ENCODE results near the gene IRAK1. TPM values are rescaled to one million over a fixed set of nuclear protein-coding genes. Genes with fewer than 3 reads are reported as not detected.

The IRAK1 gene
- polyA plus RNA-seq, 1 experiment: 42.6 TPM

DNA sequence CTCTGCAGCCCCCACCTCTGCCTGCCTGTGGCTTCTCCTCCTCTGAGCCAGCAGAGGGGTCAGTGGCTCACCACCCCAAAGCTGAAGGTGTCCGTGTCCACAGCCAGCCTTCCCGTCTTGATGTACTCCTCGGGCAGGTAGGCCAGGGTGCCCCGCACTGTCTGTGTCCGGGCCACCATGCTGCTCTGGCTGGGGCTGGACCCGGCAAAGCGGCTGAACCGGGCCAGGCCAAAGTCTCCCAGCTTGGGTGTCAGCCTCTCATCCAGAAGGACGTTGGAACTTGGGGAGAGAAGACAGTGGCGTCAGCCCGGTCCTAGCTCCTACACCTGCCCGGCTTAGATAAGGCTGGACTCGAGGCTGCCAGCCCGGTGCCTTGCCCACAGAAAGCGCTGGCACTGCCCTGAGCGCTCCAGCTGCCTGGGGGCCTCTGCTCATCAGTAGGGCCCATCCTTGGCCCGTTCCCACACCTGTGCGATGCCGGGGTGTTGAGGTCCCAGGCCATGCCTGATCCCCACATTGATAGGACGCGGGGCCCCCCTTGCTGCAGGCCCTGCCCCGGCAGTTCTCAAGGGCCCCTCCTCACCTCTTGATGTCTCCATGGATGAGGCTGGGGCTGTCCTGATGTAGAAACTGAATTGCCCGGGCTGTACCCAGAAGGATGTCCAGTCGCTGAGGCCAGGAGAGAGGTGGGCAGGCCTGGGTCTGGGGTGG, 3.2 kb downstream of the IRAK1 start:
- POLR2A ChIA-PET: no interaction called here

DNA sequence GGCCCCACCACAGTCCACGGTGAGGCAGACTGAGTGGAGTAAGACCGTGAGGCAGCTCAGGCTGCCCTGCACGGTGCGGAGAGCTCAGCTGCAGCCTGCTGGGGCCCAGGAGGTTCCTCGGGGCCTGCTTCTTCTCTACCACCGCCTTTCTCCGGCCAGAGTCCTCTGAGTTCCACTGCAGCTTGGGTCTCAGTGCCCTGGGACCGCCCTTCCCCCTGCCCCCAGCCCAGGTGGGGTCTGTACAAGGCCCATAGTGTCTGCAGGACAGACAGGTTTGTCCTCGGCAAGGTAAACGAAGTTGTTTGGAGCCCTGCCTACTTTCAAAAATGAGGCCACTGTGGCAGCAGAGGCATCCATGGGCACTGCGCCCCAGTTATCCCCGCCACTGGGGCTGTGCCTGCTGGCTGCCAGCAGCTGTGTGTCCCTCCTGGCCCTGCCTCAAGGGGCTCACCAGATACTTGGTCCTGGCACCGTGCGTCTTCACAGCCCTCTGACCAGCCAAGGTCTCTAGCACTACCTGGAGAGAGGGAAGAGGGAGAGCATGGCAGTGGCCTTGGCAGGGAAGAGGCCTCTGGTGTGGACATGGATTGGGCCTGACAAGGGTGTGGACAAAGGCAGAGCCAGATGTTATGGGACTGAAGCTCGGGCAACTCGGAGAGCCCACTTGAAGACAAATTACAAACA, 4.0 kb downstream of the IRAK1 start:
- no peaks in the 10 kb centered on the region for H3K27me3 ChIP-seq (ENCODE audit: control insufficient read depth, insufficient read depth, low read length)
- no peak overlapping the region for H3K4me3 ChIP-seq (ENCODE audit: low read depth, low read length)
- DNase-seq (ENCODE audit: low read depth): no peak
- ChIA-PET CTCF (interaction anchor here (0.7 kb wide), 1 partner anchor 41 kb away, joined by 3 read pairs; no protein-coding TSS in a partner anchor), POLR2A (no interaction called here)
- H3K36me3 ChIP-seq (ENCODE audit: control insufficient read depth, insufficient read depth, low read length): peaks cover 11% of the 10 kb centered on the region
- TF ChIP-seq, protein P1, sequence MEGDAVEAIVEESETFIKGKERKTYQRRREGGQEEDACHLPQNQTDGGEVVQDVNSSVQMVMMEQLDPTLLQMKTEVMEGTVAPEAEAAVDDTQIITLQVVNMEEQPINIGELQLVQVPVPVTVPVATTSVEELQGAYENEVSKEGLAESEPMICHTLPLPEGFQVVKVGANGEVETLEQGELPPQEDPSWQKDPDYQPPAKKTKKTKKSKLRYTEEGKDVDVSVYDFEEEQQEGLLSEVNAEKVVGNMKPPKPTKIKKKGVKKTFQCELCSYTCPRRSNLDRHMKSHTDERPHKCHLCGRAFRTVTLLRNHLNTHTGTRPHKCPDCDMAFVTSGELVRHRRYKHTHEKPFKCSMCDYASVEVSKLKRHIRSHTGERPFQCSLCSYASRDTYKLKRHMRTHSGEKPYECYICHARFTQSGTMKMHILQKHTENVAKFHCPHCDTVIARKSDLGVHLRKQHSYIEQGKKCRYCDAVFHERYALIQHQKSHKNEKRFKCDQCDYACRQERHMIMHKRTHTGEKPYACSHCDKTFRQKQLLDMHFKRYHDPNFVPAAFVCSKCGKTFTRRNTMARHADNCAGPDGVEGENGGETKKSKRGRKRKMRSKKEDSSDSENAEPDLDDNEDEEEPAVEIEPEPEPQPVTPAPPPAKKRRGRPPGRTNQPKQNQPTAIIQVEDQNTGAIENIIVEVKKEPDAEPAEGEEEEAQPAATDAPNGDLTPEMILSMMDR (IDR thresholded peaks at IDR 0.05; ENCODE audit: insufficient read depth, low read depth, low read length): no peak

More for the DNA sequence above, 3.2 kb downstream of the IRAK1 start:
- Histone ChIP-seq H3K27me3 (ENCODE audit: control insufficient read depth, insufficient read depth, low read length) (no peaks in the 10 kb centered on the region), H3K4me3 (ENCODE audit: low read depth, low read length) (no peak overlapping the region), H3K36me3 (ENCODE audit: control insufficient read depth, insufficient read depth, low read length) (peaks cover 9% of the 10 kb centered on the region)
- no peak for DNase-seq (ENCODE audit: low read depth)
- CTCF ChIA-PET: no interaction called here
- TF ChIP-seq, protein P1 (IDR thresholded peaks at IDR 0.05; ENCODE audit: insufficient read depth, low read depth, low read length): no peak

GRCh38 chrX:154014429-154015380, 5.0 kb downstream of the IRAK1 start:
- DNase-seq (ENCODE audit: low read depth): no peak
- ChIA-PET CTCF (interaction anchor here (1.0 to 3.1 kb wide), 9 partner anchors 14 to 82 kb away, joined by 3 to 13 read pairs (median 6); no protein-coding TSS in a partner anchor), POLR2A (no interaction called here)
- TF ChIP-seq, protein P1 (IDR thresholded peaks at IDR 0.05; ENCODE audit: insufficient read depth, low read depth, low read length): no peak
- Histone ChIP-seq H3K27me3 (ENCODE audit: control insufficient read depth, insufficient read depth, low read length) (no peaks in the 10 kb centered on the region), H3K4me3 (ENCODE audit: low read depth, low read length) (no peak overlapping the region), H3K36me3 (ENCODE audit: control insufficient read depth, insufficient read depth, low read length) (peaks cover 11% of the 10 kb centered on the region)

DNA sequence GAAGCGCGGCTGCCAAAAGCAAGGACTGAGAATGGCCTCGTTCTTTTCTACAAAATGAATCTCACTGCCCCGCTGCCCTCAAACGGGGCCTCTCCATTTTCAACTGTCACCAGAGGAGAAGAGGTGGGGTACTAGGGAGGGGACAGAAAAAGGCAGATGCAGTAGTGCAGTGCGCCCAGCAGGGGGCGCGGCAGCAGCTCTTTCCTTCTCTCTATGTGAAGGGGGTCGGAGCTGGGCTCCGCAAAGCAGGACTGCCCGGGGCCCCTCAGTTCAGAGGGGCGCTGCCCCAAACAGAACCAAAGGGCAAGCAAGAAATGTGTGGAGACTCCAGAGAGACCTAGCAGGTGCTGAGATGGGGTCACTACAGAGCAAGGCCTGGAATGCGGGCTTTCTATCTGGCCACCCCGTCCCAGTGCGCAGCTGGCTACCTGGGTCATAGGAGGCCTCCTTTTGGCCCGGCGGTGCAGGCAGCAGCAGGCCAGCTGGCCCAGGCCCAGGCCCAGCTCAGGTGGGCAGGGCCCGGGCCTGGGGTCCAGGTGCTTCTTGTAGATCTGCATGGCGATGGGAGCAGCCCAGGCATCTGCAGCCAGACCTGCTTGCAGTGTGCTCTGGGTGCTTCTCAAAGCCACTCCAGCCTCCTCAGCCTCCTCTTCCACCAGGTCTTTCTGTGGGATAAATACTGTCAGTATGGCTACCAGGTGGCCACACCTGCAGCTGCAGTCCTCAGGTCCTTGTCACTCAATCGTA, 5.9 kb downstream of the IRAK1 start:
- ChIA-PET CTCF (interaction anchor here (0.6 to 3.1 kb wide), 24 partner anchors 9 to 293 kb away, joined by 3 to 13 read pairs (median 5); no protein-coding TSS in a partner anchor), POLR2A (no interaction called here)
- Histone ChIP-seq H3K4me3 (ENCODE audit: low read depth, low read length) (no peak overlapping the region), H3K27me3 (ENCODE audit: control insufficient read depth, insufficient read depth, low read length) (no peaks in the 10 kb centered on the region), H3K36me3 (ENCODE audit: control insufficient read depth, insufficient read depth, low read length) (peaks cover 11% of the 10 kb centered on the region)
- TF ChIP-seq, protein P1 (IDR thresholded peaks at IDR 0.05; ENCODE audit: insufficient read depth, low read depth, low read length): peak; percentile 81
- DNase-seq (ENCODE audit: low read depth): no peak

All from BJ (cell line).